ENCODE data around the gene RBM14.
A peak's percentile ranks its signal among the peaks of the same experiment; 100 is the strongest.
"Not testable (repeated sequence)": the region's sequence is repeated elsewhere in the genome, so short reads cannot be mapped to it uniquely, and the experiment has no call there.

Gene RBM14

DNA sequence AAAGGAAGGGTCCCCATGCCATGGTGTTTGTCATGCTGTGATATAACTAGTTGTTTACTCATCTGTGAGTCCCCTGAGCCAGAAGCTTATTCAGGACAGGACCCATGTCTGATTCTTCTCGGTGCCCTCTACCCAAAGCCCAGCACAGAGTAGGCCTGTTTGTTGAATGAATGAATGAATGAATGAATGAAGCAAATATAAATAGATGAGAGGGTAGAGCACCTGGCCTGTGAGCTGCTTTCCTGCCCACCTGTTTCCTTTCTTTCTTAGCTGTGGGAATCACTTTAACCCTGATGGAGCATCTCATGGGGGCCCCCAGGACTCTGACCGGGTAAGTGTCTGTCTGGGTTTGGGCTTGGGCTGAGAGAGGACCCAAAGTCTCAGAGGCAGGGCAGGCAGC, 16.2 kb upstream of the RBM14 start:
- DNase-seq (ENCODE audit: low spot score): no peak

DNA sequence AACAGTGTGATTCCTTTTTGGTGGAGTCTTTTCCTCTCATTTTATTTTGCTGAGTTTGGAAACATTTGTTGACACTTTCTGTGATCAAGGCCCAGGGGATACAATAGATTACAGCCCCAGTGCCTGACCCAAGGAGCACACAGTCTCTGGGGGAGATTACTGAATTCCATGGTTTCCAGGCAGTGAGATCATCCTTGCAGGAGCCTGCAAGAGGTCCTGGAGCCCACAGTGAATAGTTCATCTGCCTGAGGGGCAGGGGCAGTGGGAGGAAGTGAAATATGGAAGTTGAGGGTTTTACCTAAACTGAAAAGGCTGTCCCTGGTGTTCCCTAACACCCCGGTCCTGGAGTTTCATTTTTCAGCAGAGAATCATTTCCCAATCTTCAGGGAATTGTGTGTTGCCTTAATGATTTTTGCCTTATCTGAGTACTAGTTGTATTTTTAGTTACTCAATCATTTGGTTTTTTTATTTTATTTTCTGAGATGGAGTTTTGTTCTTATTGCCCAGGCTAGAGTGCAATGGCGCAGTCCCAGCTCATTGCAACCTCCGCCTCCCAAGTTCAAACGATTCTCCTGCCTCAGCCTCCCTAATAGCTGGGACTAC, 15.7 kb upstream of the RBM14 start:
- DNase-seq (ENCODE audit: low spot score): no peak

DNA sequence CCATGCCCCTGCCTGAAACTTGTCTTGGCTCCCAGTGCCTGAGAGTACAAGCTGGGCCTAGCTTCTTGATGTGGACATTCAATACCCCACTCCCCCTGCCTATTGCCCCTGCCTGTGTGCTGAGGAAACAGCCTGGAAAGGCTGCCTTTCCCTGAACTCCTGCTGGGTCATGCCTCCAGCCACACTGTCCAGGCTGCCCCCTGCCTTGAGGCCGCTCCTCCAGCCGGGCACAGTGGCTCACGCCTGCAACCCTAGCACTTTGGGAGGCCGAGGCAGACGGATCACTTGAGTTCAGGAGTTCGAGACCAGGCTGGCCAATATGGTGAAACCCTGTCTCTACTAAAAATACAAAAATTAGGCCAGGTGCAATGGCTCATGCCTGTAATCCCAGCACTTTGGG, 13.4 kb upstream of the RBM14 start:
- no peak for DNase-seq (ENCODE audit: low spot score)

DNA sequence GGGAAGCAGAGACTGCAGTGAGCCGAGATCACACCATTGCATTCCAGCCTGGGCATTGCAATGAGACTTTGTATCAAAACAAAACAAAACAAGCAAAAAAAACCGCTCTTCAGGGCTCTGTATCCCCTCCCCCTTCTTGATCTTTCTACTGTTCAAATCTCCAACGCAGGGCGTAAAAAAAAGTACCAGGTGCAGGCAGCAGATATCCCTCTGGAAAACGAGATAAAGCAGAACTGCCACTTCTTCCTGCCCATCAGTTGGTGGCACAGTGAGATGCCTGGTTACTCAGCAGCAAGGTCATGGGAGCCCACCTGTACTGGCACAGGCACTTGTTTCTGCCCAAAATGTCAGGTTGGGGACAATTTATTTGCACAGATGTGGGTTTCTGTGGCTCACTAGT, 12.3 kb upstream of the RBM14 start:
- DNase-seq (ENCODE audit: low spot score): no peak

DNA sequence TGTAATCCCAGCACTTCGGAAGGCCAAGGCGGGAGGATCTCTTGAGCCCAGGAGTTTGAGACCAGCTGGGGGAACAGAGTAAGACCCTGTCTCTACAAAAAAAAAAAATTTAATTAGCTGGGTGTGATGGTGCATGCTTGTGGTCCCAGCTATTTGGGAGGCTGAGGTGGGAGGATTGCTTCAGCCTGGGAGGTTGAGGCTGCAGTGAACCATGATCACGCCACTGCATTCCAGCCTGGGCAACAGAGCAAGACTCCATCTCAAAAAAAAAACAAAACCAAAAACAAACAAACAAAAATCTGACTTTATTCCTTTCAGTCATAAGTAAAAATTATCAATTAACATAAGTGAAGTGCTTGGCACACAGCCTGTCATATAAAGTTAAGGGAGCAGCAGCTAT, 9.8 kb upstream of the RBM14 start:
- DNase-seq (ENCODE audit: low spot score): not testable (repeated sequence)

DNA sequence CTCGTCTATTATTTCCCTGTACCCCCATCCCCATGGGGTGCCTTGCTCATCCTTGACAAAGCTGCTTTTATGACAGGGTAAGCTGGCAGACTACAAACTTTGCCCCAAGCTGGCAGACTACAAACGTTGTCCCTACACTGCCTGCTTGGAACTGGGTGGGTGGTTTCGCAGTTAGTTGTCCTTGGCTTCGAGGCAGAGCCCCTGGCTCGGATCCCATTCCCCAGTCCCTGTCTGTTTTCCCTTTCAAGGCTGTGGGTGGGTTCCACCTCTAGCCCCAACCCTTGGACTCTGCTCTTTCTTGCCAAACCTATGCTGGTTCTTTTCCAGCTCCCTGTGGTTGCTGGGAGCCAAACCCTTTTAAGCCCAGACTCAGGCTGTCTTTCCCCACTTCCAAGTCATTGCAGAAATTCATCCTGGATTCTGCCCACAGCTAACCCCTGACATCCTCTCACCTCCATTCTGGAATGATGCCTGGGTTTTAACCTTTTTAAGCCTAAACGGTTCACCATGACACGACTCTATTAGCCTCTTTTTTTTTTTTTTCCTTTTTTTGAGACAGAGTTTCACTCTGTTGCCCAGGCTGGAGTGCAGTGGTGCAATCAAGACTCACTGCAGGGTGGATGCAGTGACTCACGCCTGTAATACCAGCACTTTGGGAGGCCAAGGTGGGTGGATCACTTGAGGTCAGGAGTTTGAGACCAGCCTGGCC, 9.2 kb upstream of the RBM14 start:
- DNase-seq (ENCODE audit: low spot score): peak; percentile 79

DNA sequence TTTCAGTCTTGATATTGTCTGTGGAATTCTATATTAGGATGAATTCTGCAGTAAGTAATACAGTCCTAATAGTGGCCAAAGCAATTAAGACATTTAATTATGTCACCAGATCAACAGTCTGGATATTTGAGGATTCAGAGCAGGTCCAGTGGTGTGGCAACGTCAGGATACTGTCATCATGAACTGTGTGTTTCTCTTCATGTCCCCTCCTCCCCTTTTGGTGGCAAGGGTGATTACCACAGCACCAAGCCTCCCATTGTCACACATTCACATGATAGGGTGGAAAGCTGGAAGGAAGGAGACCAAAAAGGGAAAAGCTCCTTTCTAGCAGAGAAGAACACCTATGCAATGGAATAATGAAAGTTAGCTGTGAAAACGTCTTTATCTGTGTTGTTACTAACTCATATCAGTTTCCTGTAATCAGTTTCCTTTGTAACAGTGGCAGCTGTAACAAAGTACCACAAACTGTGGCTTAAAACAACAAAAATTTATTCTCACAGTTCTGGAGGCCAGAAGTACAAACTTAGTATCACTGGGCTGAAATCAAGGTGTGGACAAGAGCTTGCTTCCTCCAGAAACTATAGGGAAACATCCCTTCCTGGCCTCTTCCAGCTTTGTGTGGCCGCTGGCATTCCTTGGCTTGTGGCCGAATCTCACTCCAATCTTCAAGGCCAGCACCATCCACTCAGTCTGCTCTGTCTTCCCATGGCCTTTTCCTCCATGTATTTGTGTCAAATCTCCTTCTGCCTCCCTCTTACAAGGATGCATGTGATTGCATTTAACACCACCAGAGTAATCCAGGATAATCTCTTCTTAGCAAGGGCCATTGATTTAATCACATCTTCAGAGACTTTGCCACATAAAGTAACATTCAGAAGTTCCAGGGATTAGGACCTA, 6.5 kb upstream of the RBM14 start:
- no peak for DNase-seq (ENCODE audit: low spot score)

DNA sequence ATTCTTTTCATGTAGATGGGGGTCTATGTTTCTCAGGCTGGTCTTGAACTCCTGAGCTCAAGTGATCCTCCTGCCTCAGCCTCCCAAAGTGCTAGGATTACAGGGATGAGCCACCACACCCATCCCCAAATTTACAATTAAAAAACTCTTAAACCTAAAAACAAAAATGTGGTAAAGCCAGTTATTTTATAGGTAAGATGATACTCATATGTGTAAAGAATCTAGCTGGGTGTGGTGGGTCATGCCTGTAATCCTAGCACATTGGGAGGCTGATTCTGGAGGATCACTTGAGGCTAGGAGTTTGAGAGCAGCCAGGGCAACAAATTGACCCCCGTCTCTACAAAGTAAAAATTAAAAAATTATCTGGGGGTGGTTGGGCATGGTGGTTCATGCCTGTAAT, 4.0 kb upstream of the RBM14 start:
- no peak for DNase-seq (ENCODE audit: low spot score)

DNA sequence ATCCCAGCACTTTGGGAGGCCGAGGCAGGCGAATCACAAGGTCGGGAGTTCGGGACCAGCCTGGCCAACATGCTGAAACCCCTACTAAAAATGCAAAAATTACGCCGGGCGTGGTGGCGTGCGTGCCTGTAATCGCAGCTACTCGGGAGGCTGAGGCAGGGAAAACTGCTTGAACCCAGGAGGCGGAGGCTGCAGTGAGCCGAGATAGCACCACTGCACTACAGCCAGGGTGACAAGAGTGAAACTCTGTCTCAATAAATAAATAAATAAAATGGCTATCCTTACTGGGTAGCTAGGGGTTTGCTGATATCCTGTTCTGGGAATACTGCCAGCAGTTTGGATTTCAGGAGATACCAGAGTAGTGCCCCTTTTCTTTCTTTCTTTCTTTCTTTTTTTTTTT, 2.4 kb upstream of the RBM14 start:
- DNase-seq (ENCODE audit: low spot score): no peak

DNA sequence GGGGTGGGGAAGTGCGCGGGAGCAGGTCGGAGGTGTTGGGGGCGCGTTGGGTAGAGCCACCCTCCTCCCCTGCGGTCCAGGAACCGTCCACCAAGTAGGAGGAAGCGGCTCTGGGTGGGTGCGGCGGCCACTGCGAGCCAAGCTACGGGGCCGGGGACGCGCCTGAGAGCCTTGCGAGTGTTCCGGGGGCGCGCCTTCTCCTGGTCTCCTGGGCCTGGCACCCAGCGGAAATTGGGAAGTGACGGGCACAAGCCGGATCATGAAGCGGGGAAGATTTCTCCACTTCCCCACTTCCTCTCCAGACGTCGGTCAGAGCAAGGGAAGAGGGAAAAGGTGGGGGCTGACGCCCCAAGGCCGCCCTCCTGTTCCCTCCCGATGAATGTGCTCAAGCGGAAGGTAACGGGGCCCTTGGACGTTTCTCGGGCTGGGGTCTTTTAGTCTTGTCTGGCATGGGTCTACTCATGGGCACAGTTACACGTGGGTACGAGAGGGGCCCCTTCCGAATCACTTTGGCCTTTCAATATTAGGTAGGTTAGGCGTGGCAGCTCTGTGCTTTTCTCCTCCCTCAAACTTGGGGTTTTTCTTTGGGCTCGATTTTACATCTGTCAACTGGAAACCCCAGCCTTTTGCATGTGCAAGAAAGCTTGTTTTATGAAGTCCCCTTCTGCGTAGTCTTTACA, 865 bp downstream of the RBM14 start:
- DNase-seq (ENCODE audit: low spot score): peak; percentile 38

DNA sequence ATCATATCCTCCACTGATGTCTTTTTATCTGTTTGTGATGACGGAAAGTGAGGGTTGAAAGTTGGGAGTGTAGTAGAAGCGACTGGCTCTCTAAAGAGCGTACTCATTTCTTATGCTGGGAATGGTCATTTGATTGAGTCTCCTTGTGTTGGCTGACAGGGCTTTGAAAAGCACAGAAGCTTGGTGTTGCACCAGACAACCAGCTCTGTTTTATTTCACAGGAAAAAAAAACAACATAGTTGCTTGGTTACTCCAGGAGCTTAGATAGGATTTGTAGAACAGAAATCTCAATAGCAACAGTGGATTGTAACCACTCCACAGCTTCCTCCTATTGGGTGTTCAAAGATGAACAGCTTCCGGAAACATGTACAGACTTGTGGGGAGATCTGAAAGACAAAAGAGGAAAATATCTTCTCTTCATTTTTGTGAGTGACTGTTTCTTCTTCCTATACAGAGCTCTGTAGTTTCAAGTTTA, 2.7 kb downstream of the RBM14 start:
- DNase-seq (ENCODE audit: low spot score): peak; percentile 31

DNA sequence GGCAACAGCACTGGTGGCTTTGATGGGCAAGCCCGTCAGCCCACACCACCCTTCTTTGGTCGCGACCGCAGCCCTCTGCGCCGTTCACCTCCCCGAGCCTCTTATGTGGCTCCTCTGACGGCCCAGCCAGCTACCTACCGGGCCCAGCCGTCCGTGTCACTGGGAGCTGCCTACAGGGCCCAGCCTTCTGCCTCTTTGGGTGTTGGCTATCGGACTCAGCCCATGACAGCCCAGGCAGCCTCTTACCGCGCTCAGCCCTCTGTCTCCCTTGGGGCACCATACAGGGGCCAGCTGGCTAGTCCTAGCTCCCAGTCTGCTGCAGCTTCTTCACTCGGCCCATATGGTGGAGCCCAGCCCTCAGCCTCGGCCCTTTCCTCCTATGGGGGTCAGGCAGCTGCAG, 8.0 kb downstream of the RBM14 start:
- no peak for DNase-seq (ENCODE audit: low spot score)

DNA sequence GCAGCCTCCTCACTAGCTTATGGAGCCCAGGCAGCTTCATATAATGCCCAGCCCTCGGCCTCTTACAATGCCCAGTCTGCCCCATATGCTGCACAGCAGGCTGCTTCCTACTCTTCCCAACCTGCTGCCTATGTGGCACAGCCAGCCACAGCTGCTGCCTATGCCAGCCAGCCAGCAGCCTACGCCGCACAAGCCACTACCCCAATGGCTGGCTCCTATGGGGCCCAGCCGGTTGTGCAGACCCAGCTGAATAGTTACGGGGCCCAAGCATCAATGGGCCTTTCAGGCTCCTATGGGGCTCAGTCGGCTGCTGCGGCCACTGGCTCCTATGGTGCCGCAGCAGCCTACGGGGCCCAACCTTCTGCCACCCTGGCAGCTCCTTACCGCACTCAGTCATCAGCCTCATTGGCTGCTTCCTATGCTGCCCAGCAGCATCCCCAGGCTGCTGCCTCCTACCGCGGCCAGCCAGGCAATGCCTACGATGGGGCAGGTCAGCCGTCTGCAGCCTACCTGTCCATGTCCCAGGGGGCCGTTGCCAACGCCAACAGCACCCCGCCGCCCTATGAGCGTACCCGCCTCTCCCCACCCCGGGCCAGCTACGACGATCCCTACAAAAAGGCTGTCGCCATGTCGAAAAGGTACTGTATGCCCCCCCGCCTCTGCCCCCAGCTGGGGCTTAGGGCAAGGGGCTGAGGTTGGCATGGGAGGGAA, 8.8 kb downstream of the RBM14 start:
- no peak for DNase-seq (ENCODE audit: low spot score)

DNA sequence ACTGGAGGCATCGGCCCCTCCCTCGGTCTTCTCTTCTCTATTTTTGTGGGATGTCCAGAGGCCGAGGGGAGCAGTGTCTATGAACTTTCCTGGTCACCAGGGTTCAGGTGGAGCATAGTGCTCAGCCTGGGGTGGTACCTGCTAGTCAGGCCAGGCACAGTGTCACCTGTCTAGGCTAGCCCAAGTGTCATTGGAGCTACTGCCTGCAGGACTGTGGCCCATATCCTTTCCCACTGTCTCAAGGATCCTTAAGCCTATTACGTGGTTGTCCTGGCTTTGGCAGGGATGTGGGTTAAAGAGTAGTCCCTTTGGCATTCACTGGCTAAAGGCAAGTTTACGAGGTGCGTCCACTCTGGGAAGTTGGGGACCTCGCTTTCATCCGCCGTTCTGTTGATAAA, 9.3 kb downstream of the RBM14 start:
- no peak for DNase-seq (ENCODE audit: low spot score)

DNA sequence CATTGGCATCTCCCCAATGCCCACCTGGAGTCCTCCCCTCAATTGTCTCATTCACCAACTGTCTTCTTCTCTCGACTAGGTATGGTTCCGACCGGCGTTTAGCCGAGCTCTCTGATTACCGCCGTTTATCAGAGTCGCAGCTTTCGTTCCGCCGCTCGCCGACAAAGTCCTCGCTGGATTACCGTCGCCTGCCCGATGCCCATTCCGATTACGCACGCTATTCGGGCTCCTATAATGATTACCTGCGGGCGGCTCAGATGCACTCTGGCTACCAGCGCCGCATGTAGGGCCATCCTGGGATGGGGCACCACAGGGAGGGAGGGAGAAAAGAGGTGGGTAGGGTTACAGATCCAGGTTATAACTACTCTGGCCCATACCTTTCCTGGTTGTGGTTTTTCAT, 10.0 kb downstream of the RBM14 start:
- no peak for DNase-seq (ENCODE audit: low spot score)

DNA sequence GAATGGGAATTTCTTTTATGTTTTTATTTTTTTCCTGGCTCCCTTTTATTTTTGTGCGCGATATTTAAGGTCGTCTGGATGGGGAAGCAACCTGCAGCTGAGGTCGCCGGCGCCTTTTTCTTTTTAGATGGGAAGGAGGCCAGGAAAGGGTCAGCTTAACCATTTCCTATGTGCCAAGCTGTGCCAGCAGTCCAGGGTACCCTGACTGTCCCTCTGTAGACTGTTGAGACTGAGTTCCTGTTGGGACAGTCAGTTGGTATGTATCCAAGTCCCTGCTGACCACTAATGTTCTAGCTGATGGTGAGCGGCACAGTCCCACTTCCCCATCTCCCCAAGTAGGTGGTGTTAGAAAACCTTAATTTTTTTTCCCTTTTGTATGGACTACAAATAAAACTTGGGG, 10.5 kb downstream of the RBM14 start:
- no peak for DNase-seq (ENCODE audit: low spot score)

DNA sequence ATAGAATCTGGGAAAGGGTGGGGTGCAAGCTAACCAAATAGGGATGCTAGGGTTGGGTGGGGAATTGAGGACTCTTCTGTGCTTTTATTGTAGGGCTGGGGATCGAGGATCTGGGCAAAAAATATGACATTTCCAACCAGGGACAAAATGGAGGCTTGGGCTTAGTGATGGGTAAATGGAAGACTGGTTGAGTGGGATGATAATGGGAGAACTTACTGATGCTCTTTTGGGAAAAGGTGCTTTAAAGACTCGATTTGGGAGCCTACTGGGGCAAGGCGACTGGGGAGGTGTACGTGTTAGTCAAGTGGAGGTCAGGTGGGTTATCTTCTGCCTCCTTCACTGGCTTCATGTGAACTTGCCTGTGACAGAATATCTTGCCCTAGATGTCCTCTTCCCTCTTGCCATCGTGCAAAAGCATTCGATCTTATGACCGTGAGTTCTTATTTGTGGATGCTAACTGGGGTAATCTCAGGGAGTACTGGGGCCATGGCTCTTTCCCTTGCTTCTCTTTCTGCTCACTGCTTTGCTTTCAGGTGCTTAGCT, 11.7 kb downstream of the RBM14 start:
- DNase-seq (ENCODE audit: low spot score): no peak

DNA sequence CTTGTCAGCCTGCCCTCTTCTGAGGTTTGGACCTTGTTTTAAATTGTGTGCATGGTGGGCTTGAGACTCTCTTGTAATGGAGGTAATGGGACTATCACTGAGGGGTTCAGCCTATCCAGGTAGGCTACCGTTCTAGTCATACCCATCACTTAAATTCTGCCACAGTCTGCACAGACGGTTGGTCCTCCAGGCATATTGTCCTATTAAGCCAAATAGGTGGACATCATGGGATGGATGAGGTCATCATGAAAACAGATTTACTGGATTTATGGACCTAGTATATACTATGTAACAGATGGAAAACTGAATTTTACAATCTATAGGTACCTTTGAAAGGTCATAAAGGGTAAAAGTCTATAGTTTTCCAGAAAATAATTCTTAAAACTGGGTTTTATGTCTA, 12.9 kb downstream of the RBM14 start:
- DNase-seq (ENCODE audit: low spot score): no peak

DNA sequence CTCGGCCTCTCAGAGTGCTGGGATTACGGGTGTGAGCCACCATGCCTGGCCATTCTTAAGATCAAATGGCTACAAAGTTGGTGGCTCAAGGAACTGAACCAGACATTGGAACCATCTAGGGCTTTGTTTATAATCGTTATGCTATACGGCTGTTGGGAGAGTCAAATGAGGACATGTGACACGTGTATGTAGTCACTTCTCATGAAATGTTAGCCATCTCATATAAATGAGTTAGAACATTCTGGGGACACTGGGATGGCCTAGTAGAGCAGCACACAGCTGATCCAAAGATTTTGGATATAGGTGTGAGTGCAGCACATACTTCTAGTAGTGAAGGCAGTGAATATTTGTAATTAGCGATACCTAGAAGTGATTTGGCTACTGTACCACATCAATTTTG, 15.5 kb downstream of the RBM14 start:
- DNase-seq (ENCODE audit: low spot score): no peak

DNA sequence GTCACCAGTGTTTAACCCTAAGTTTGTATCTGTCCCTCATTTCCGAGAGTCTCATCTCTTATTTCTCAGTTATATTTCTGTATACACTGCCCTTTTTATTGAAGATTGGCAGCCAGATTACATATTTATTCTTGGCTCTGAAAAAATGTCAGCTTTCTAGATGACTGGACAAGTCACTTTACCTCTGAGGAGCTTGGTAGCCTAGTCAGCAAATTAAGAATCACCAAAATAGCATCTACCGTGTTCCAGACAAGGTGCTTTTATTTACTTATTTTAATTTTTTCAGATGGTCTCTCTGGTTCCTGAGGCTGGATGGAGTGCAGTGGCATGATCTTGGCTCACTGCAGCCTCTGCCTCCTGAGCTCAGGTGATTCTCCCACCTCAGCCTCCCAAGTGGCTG, 16.5 kb downstream of the RBM14 start:
- DNase-seq (ENCODE audit: low spot score): no peak

DNA sequence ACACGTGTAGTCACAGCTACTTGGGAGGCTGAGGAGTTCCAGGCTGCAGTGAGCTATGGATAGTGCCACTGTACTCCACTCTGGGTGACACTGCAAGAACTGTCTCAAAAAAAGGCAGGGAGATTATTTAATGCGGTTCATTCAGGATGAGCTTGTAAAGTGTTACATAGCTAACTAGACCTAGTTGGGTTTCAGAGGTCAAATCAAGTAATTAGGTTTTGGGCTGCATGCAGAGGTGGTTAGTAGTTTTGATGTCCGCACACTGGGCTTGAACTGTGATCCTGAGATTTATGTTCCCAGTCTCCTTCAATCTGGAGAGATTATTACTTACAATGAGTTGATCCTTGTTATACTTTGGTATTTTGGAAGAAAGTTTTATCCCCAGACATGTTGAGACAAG, 20.0 kb downstream of the RBM14 start:
- no peak for DNase-seq (ENCODE audit: low spot score)

All from AG08395 (cell line).